HG02642 (cell line): Measurements from ENCODE around the gene WDR45.
"Not testable (repeated sequence)": the region's sequence is repeated elsewhere in the genome, so short reads cannot be mapped to it uniquely, and the experiment has no call there.

ENCODE experiments used
- ATAC-seq: cut with Tn5 transposase; IDR thresholded peaks from one replicate; pipeline ENCODE4 v1.9.1; 2021; ENCODE audit warnings: mild to moderate bottlenecking; ENCODE audit not compliant: unreplicated experiment, poor library complexity

The WDR45 gene

GRCh38 chrX:49079489-49080428 is at the start of gene WDR45:
Gene WDR45 (minus strand): TSS chrX:49079887. CDS start chrX:49078095, 1,792 bp downstream.
- peak; percentile 84 for ATAC-seq

- ATAC-seq = no peak
These were observed 49.7 kb upstream of the WDR45 start for GRCh38 chrX:49129427-49129826.

- ATAC-seq = not testable (repeated sequence)
These were observed 48.1 kb upstream of the WDR45 start for GRCh38 chrX:49127742-49128258.

GRCh38 chrX:49122499-49122898 is 42.8 kb upstream of the WDR45 start:
- ATAC-seq = no peak

GRCh38 chrX:49120091-49120490 is 40.4 kb upstream of the WDR45 start:
- ATAC-seq = no peak

GRCh38 chrX:49117581-49117980 is 37.9 kb upstream of the WDR45 start:
- no peak for ATAC-seq

GRCh38 chrX:49116716-49117115 is 37.0 kb upstream of the WDR45 start:
- no peak for ATAC-seq

- no peak for ATAC-seq
These were observed 36.4 kb upstream of the WDR45 start for GRCh38 chrX:49116076-49116475.

- ATAC-seq = no peak
These were observed 32.1 kb upstream of the WDR45 start for GRCh38 chrX:49111791-49112190.

GRCh38 chrX:49110417-49110816 is 30.7 kb upstream of the WDR45 start:
- ATAC-seq = no peak

GRCh38 chrX:49108641-49109040 is 29.0 kb upstream of the WDR45 start:
- no peak for ATAC-seq

- ATAC-seq = no peak
These were observed 27.2 kb upstream of the WDR45 start for GRCh38 chrX:49106930-49107329.

GRCh38 chrX:49106296-49106695 is 26.6 kb upstream of the WDR45 start:
- ATAC-seq = no peak

- no peak for ATAC-seq
These were observed 23.9 kb upstream of the WDR45 start for GRCh38 chrX:49103637-49104036.

- ATAC-seq = no peak
These were observed 22.5 kb upstream of the WDR45 start for GRCh38 chrX:49102190-49102589.

GRCh38 chrX:49101629-49101984 is 21.9 kb upstream of the WDR45 start:
- ATAC-seq = no peak

- peak; percentile 97 for ATAC-seq
These were observed 21.3 kb upstream of the WDR45 start for GRCh38 chrX:49100704-49101628.

GRCh38 chrX:49096419-49096818 is 16.7 kb upstream of the WDR45 start:
- no peak for ATAC-seq

- no peak for ATAC-seq
These were observed 9.9 kb upstream of the WDR45 start for GRCh38 chrX:49089553-49089952.

GRCh38 chrX:49082271-49082871 is 2.7 kb upstream of the WDR45 start:
- ATAC-seq = no peak
